HEK293 (cell line): ENCODE results near the gene OPCML.

Source experiments
- CTCF ChIA-PET: fragments of 350-600 bp; formaldehyde crosslinking; extraction: SDS; loops from one replicate; lab custom pipeline; 2021; ENCODE audit warnings: antibody characterized with exemption; lab: Yijun Ruan, JAX
- POLR2A ChIA-PET: fragments of 300-600 bp; formaldehyde crosslinking; extraction: SDS; loops from one replicate; lab custom pipeline; 2020; ENCODE audit warnings: antibody characterized with exemption, inconsistent platforms; lab: Yijun Ruan, JAX
- H3K27ac ChIP-seq: fragments of 200-500 bp; sonication (Bioruptor generic); 2 replicates; pipeline ENCODE4 v1.5.1; 2014; ENCODE audit warnings: low read depth, low read length, control low read depth, inconsistent platforms; ENCODE audit errors: extremely low read depth
- H3K36me3 ChIP-seq, 2 experiments: fragments of 200-500 bp in 1 of 2; sonication (Bioruptor generic) in 1 of 2; 1 replicate in 1 of 2; 2 replicates in 1 of 2; pipeline ENCODE4 v1.5.1; 2014 to 2017; ENCODE audit warnings: inconsistent platforms in 2 of 2, low read length in 2 of 2; ENCODE audit not compliant: control insufficient read depth in 2 of 2, insufficient read depth in 1 of 2
- H3K4me1 ChIP-seq: fragments of 200-500 bp; sonication (Bioruptor generic); 2 replicates; pipeline ENCODE4 v1.5.1; 2014; ENCODE audit warnings: mild to moderate bottlenecking, low read length, inconsistent platforms; ENCODE audit not compliant: control insufficient read depth, insufficient read depth
- H3K4me3 ChIP-seq: 2 replicates; pipeline ENCODE4 v1.5.1; 2011; ENCODE audit warnings: low read depth, mild to moderate bottlenecking, control low read depth, low read length, moderate library complexity
- H3K9me3 ChIP-seq: fragments of 200-500 bp; sonication (Bioruptor generic); 2 replicates; pipeline ENCODE4 v1.5.1; 2014; ENCODE audit warnings: low read depth, low read length, inconsistent platforms; ENCODE audit not compliant: control insufficient read depth, insufficient read depth
- PRDM1 ChIP-seq: fragments of 450-650 bp; formaldehyde crosslinking; IDR thresholded peaks from 2 replicates; pipeline ENCODE4; 2016; ENCODE audit warnings: missing biosample characterization, missing genetic modification characterization
- PRDM10 ChIP-seq: fragments of 450-650 bp; formaldehyde crosslinking; IDR thresholded peaks from 2 replicates; pipeline ENCODE4 v1.5.1; 2016; ENCODE audit warnings: missing biosample characterization, missing genetic modification characterization
- SCRT2 ChIP-seq: fragments of 450-650 bp; formaldehyde crosslinking; IDR thresholded peaks from 2 replicates; pipeline ENCODE4 v1.5.1; 2016; ENCODE audit warnings: missing biosample characterization, missing genetic modification characterization
- ZBTB1 ChIP-seq: fragments of 450-650 bp; formaldehyde crosslinking; IDR thresholded peaks from 2 replicates; pipeline ENCODE4 v1.5.1; 2016; ENCODE audit warnings: missing biosample characterization, missing genetic modification characterization
- ZBTB10 ChIP-seq: fragments of 450-650 bp; formaldehyde crosslinking; IDR thresholded peaks from 2 replicates; pipeline ENCODE4 v1.5.1; 2016; ENCODE audit warnings: missing biosample characterization, missing genetic modification characterization
- ZBTB48 ChIP-seq: fragments of 450-650 bp; formaldehyde crosslinking; IDR thresholded peaks from 2 replicates; pipeline ENCODE4 v1.5.1; 2016; ENCODE audit warnings: missing biosample characterization, missing genetic modification characterization
- ZEB2 ChIP-seq: fragments of 450-650 bp; formaldehyde crosslinking; IDR thresholded peaks from 2 replicates; pipeline ENCODE4 v1.5.1; 2016; ENCODE audit warnings: missing biosample characterization, missing genetic modification characterization
- ZIC2 ChIP-seq: fragments of 450-650 bp; formaldehyde crosslinking; IDR thresholded peaks from 2 replicates; pipeline ENCODE4 v1.5.1; 2016; ENCODE audit warnings: missing biosample characterization, missing genetic modification characterization
- ZNF2 ChIP-seq: fragments of 450-650 bp; formaldehyde crosslinking; IDR thresholded peaks from 2 replicates; pipeline ENCODE4 v1.5.1; 2016; ENCODE audit warnings: missing biosample characterization, missing genetic modification characterization
- ZNF221 ChIP-seq: fragments of 450-650 bp; formaldehyde crosslinking; IDR thresholded peaks from 2 replicates; pipeline ENCODE4 v1.5.1; 2017; ENCODE audit warnings: missing biosample characterization, missing genetic modification characterization, borderline replicate concordance
- ZNF280D ChIP-seq: fragments of 450-650 bp; formaldehyde crosslinking; IDR thresholded peaks from 2 replicates; pipeline ENCODE4 v1.5.1; 2016; ENCODE audit warnings: missing biosample characterization, missing genetic modification characterization
- ZNF501 ChIP-seq: fragments of 450-650 bp; formaldehyde crosslinking; IDR thresholded peaks from 2 replicates; pipeline ENCODE4 v1.5.1; 2016; ENCODE audit warnings: missing biosample characterization, missing genetic modification characterization
- ZNF555 ChIP-seq: fragments of 450-650 bp; formaldehyde crosslinking; conservative IDR thresholded peaks from 2 replicates; pipeline ENCODE4 v1.5.1; 2017; ENCODE audit warnings: missing biosample characterization, mild to moderate bottlenecking, missing genetic modification characterization, inconsistent platforms
- ZNF600 ChIP-seq: fragments of 450-650 bp; formaldehyde crosslinking; IDR thresholded peaks from 2 replicates; pipeline ENCODE4 v1.5.1; 2016; ENCODE audit warnings: missing biosample characterization, missing genetic modification characterization
- ZNF623 ChIP-seq: fragments of 450-650 bp; formaldehyde crosslinking; IDR thresholded peaks from 2 replicates; pipeline ENCODE4 v1.5.1; 2016; ENCODE audit warnings: missing biosample characterization, missing genetic modification characterization
- ZNF664 ChIP-seq: fragments of 450-650 bp; formaldehyde crosslinking; IDR thresholded peaks from 2 replicates; pipeline ENCODE4 v1.5.1; 2016; ENCODE audit warnings: missing biosample characterization, missing genetic modification characterization
- ZNF777 ChIP-seq: fragments of 450-650 bp; formaldehyde crosslinking; IDR thresholded peaks from 2 replicates; pipeline ENCODE4 v1.5.1; 2017; ENCODE audit warnings: missing biosample characterization, missing genetic modification characterization, borderline replicate concordance
- ZNF843 ChIP-seq: fragments of 450-650 bp; formaldehyde crosslinking; IDR thresholded peaks from 2 replicates; pipeline ENCODE4 v1.5.1; 2016; ENCODE audit warnings: missing biosample characterization, missing genetic modification characterization

OPCML gene

GRCh38 chr11:133515107-133515506, 17.2 kb downstream of the OPCML start:
- Histone ChIP-seq H3K4me1 (no peaks in the 10 kb centered on the region), H3K4me3 (no peak overlapping the region), H3K9me3 (no peaks in the 10 kb centered on the region), H3K36me3 (no peaks in the 10 kb centered on the region), H3K27ac (no peak overlapping the region)
- ChIA-PET POLR2A (no interaction called here), CTCF (no interaction called here)
- TF ChIP-seq ZNF280D = no peak
- TF ChIP-seq ZNF777 (tag by site-specific recombination) = no peak
- TF ChIP-seq SCRT2 (tag by site-specific recombination) = no peak
- no peak for TF ChIP-seq ZNF221
- TF ChIP-seq ZBTB48 (tag by site-specific recombination) = no peak
- TF ChIP-seq ZNF600 (tag by site-specific recombination) = no peak
- no peak for TF ChIP-seq ZBTB1 (tag by site-specific recombination)
- TF ChIP-seq PRDM1 = no peak
- no peak for TF ChIP-seq ZEB2
- no peak for TF ChIP-seq ZNF664 (tag by site-specific recombination)
- TF ChIP-seq ZNF555 (tag by site-specific recombination) = no peak
- no peak for TF ChIP-seq ZNF843
- TF ChIP-seq ZNF623 (tag by site-specific recombination) = no peak
- TF ChIP-seq PRDM10 (tag by site-specific recombination) = no peak
- TF ChIP-seq ZNF501 = no peak
- no peak for TF ChIP-seq ZBTB10 (tag by site-specific recombination)
- TF ChIP-seq ZNF2 (tag by site-specific recombination) = no peak
- no peak for TF ChIP-seq ZIC2 (tag by site-specific recombination)
